Fibroblast of villous mesenchyme (primary cell): ENCODE results near the gene SLC25A13. TPM values are rescaled to one million over a fixed set of nuclear protein-coding genes. Genes with fewer than 3 reads are reported as not detected.
A peak's percentile ranks its signal among the peaks of the same experiment; 100 is the strongest.

Experiments used
- DNase-seq: peaks from one replicate; pipeline ENCODE4 v3.0.0-alpha.2; 2010; ENCODE audit warnings: low read depth
- H3K4me3 ChIP-seq: 2 replicates; pipeline ENCODE4 v1.5.1; 2011; ENCODE audit warnings: low read depth, mild to moderate bottlenecking, low read length
- total RNA-seq: library from RNA; depleted of rRNA; stranded (reverse); fragments of >200 nt; gene quantifications from 2 replicates; pipeline ENCODE4 v1.2.3, GENCODE V29; 2012
- TF ChIP-seq, protein P1 (sequence below): IDR thresholded peaks from 2 replicates; pipeline ENCODE4 v1.5.1; 2012; ENCODE audit warnings: low read depth, mild to moderate bottlenecking, low read length; ENCODE audit not compliant: insufficient read depth

SLC25A13 gene
- total RNA-seq, 1 donor: 22.5 TPM

DNA sequence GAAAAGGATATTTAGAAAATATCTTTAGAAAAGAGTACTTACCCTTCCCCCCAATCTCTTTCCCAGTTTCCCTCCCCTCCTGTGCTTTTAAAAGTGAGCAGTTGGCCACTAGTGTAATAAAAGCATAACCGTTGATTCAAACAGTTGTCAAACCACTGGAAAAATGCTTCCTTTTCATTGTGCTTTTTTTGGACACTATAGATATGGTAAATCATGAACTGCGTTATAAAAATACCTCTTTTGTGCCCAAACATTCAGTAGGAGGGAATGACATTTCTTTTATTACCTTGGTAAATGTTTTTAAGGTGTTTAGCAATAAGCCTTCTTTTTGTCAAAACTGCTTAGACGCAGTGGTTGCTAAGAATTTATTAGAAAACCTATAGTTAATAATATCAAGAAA is 232.4 kb downstream of the SLC25A13 start:
- no peak overlapping the region for H3K4me3 ChIP-seq
- TF ChIP-seq, protein P1, sequence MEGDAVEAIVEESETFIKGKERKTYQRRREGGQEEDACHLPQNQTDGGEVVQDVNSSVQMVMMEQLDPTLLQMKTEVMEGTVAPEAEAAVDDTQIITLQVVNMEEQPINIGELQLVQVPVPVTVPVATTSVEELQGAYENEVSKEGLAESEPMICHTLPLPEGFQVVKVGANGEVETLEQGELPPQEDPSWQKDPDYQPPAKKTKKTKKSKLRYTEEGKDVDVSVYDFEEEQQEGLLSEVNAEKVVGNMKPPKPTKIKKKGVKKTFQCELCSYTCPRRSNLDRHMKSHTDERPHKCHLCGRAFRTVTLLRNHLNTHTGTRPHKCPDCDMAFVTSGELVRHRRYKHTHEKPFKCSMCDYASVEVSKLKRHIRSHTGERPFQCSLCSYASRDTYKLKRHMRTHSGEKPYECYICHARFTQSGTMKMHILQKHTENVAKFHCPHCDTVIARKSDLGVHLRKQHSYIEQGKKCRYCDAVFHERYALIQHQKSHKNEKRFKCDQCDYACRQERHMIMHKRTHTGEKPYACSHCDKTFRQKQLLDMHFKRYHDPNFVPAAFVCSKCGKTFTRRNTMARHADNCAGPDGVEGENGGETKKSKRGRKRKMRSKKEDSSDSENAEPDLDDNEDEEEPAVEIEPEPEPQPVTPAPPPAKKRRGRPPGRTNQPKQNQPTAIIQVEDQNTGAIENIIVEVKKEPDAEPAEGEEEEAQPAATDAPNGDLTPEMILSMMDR: no peak
- no peak for DNase-seq

DNA sequence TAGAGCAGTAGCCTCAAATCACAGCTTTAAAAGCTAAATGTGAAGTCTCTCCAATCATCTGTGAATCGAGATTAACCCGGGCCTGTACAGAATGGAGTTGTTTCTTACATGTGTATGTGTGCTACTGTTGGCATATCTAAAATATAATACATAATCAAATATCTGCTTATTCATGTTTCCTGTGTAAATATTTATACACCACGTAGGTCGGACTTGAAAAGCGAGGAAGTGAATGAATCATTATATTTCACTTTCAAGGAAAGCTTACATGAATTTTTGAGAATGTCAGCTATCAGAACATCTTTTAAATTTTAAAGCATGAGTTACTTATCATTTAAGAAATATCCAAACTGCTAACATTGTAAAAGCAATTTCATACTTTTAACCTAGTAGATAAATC is 233.3 kb downstream of the SLC25A13 start:
- no peak overlapping the region for H3K4me3 ChIP-seq
- TF ChIP-seq, protein P1: no peak
- no peak for DNase-seq

DNA sequence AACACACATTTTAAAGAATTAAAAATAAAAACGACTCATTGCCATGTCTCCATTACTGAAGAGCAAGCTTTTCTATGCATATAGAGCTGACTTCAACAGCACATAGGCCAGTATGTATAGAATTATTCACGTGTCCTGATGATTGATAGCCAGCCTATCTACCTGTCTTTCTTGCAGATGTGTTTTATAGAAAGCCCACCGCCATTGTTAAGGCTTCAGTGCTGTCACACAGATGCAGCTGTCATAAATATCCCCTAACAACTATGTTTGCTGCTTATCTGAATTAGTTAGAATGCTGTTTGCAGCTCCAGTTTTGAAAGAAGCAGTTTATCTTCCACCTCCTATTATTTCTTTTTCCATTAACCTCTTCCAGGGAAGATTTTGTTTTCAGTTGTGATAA is 235.9 kb downstream of the SLC25A13 start:
- TF ChIP-seq, protein P1: no peak
- no peak overlapping the region for H3K4me3 ChIP-seq
- DNase-seq: no peak

DNA sequence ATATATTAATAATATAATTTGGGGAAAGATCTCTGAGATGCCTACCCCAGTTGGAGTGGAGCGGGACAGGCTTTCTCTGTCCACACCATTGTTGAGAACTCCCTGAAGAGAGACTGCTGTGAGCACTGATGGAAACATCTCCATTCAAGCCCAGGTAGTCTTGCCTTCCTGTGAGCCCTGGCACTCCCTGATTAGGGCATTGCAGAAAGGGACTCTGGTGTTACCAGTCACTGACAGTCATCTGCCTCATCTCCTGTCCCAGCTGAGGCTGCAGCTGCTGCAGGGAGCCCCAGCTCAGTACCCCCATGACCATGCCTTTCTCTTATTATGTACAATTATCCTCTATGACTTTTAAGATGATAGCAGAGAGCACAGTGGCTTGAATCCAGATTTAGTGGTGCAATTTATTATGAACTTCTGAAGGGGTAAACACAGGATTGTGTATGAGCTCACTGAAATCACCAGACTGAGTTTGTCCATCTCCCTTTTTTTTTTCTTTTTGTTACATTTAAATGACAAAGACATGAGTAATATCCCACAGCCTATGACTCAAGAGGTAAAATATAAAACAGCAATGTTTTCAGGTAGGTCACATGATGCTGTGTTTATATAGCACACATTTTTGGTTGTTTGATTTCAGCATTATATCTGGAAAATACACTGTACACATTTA is 236.9 kb downstream of the SLC25A13 start:
- no peak overlapping the region for H3K4me3 ChIP-seq
- peak; percentile 29 for DNase-seq
- TF ChIP-seq, protein P1: no peak

DNA sequence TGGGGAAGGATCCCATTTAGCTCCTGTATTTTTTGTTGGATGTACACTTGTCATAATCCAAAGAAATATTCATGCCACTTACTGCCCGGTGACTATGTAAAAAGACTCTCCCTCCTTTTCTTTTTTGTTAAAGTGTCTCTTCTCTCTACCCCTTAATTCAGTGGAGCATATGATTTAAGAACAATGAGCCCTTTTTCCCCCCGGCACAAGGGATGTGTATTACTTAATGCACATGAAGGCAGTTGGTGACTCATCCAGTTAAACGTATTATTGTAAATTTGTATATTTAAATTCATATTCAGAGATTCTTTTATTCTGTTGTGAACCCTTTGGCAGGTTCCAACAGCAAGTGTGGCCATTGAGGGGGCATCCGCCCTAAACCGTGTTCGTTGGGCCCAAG is 241.9 kb downstream of the SLC25A13 start:
- TF ChIP-seq, protein P1: no peak
- no peak overlapping the region for H3K4me3 ChIP-seq
- DNase-seq: no peak

DNA sequence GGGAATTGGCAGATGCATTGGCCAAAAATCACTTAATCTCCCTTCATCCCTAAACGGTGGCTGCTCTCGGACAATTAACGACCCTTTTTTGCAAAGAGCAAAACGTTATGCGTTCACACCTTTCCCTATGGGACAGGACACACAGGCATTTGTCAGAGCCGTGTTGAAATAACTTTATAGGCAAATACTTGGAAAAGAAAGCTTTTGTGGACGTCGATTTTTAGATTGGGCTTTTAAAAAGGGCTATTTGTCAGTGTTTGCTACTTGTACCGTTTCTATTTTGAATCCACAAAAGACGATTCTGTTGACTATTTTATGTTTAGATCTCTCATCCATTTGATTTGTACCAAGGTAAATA is 245.6 kb downstream of the SLC25A13 start:
- no peak for DNase-seq
- peak overlapping the region; percentile 59 for H3K4me3 ChIP-seq
- TF ChIP-seq, protein P1: no peak
